ENCODE results near the gene ZNF346.
A peak's percentile ranks its signal among the peaks of the same experiment; 100 is the strongest.

ZNF346 gene

DNA sequence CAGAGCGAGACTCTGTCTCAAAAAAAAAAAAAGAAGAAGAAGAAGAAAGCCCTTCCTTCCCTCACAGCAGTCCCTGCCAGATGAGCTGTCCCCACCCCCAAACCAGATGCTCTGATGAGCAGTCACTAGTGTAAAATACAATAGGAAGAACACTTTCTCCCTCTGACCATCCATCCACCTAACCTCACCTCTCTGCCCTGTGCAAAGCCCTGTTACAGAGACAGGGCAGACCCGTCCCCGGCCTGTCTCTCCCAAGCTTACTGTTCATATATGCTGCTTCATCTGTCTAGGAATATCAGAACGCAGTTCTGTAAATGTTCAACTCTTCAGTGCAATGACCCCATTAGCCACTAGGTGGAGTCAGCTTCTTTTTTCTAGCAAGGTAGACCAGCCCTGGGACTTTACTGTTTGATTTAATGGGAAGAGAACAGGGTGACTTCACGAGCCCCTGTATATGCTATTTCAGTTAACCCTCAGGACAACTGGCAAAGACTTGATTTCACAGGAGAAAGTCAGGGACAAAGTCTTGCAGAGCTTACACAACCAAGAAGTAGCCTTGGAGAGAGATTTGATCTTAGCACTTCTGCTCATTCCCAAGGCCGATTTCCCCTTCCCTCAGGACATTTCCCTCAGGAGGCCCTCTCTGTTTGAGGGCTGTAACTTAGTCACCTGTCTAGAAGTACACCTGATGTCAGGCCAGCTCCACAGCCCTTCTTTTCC, 49.3 kb downstream of the ZNF346 start:
- peak; percentile 88 for FAIRE-seq

DNA sequence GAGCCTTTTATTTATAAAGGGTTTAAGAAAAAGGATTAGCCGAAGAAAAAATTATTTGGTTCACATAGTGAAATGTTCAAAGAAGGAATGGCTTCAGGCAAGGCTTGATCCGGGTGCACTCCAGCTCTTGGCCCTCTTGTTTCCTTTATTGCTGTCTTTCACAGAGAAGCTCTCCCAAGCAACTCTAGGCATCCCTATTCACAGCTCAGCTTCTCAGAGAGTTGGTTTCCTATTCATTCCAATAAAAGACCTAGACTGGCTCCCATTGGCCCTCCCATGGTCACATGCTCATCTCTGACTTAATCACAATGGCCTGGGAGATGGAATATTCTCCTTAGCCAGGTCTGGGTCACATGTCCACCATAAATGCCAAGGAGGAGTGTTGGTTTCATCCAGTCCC, 54.8 kb downstream of the ZNF346 start:
- FAIRE-seq, result no peak

DNA sequence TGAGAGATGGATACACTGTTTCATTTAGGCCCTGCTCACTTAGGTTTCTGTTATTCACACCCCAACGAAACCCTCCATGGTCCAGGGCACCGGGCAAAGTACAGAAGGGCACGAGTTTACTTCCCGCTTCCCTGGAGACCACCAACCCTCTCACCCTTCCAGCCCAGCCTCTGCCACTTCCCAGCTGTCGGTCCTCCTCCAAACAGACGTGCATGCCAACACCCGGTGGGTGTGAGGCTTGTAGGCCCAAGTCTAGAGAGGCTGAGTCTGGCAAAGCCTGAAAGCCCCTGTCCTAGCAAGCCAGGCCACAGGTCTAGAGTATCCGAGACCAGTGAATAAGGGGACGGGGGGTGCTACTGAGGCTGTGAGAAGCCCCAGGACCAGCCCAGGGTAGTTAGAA, 57.1 kb downstream of the ZNF346 start:
- FAIRE-seq, result no peak

DNA sequence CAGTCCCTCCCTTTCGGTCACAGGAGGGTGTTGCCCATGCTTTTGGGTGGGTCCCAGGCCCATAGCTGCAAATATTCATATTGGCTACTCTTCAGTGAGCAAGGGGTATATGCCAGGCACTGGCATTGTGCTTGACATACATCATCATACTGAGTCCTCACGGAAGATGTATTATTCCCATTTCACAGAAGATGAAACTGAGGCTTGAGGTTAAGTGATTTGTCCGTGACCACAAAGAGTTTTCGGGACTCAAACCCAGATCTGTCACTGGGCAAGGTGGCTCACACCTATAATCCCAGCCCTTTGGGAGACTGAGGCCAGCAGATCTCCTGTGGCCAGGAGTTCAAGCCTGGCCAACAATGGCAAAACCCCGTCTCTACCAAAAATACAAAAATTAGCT, 57.8 kb downstream of the ZNF346 start:
- no peak for FAIRE-seq

DNA sequence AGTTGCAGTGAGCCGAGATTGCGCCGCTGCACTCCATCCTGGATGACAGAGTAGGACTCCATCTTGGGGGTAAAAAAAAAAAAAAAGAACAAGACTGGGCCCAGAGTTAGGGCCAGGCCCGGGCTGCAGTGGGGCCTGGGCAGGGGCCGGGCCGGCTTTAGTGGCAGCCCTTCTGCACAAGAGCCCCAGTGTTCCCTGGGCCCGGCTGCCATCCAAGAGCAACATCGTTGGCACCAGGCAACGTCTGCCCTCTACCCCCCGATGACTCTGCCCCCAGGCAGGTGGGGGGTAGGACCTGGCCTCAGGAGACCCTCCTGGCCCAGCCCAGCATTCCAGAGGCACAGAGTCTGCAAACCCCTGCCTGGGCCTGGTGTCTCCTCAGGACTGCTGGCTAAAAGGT, 59.4 kb downstream of the ZNF346 start:
- FAIRE-seq, result no peak

DNA sequence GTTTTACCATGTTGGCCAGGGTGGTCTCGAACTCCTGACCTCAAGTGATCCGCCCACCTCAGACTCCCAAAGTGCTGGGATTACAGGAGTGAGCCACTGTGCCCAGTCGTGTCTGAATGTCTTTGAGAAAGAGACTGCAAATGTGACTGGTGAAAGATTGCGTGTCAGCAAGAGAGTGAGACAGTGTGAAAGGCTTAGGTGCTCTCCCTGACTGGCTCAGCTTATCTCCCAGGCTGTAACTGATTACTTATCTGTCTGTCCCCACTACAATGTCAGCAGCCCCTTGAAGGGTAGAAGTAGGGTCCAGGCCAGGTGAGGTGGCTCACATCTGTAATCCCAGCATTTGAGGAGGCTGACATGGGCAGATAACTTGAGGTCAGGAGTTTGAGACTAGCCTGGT, 60.9 kb downstream of the ZNF346 start:
- no peak for FAIRE-seq

DNA sequence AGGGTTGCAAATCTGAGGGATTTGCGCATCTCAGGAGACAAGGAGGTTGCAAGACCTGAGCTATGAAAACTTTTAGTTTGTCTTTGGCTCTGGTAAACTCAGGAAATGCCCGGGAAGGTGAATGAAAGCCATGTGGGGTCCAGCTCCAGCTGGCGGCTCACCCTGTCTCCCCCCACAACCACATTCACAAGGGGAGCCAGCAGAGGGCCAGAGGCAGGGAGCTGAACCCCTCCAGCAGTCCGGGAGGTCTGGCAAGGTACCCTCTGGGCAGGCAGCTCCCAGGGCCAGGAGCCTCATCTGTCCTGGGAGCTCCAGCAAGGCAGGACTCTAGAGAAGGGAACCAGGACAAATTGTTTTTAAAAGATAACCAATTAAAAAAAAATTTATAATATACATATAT, 61.7 kb downstream of the ZNF346 start:
- no peak for FAIRE-seq

DNA sequence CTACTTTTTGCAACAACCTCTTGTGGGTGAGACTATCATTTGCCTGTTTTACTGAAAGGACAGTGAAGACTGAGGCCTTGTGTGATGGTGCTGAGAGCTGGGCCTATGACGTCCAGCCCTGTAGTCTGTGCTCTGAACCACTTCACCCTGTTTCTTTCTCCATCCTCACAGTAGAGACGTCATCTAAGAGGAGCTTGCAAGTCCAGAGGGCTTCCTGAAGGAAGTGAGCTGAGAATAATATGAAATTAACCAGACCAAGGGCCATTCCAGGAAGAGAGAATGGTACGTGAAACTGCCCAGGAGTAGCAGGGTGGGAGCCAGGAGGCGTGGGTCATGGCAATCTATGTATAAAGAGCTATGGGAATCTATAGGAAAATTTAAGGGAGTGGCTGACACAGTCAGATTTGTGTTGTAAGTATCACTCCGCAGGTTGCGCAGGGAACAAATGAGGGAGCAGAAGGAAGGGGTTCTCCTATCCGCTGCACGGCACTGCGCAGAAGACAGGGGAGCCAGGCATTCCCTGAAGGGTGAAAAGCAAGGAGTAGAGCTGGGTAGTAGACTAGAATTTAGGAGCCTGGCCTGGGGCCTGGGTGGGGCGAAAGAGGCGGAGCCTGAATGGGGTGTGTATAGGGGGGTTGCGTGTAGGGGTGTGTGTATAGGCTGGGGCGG, 63.6 kb downstream of the ZNF346 start:
- no peak for FAIRE-seq

DNA sequence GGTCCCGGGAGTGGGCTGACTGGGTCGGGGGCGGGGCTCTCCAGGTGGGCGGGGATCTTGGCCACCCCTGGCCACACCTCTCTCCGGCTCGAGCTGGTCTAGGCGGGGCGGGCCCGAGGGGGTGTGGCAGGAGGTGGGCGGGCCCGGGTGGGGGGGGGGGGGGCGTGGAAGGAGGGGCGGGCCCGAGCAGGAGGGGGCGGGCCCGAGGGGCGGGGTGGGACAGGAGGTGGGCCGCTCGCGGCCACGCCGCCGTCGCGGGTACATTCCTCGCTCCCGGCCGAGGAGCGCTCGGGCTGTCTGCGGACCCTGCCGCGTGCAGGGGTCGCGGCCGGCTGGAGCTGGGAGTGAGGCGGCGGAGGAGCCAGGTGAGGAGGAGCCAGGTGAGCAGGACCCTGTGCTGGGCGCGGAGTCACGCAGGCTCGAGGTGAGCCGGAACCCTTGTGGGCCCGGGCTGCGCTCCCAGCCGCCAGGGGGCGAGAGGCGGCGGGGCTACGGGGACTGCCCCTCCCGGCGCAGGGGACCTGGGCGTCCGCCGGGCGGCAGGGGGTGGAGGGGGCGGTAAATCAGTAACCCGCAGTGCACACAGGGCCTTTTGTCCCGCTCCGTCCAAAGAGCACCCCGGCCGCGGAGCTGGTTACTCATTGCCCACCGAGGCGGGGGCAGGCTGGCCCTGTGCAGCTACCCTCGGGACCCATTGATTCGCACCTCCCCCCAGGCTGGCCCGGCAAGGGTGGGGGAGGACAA, 64.3 kb downstream of the ZNF346 start, which contains the start of gene FGFR4:
Gene FGFR4, plus strand, starts transcription at position 262 of the 744 bp plus-strand sequence. CDS start 2,688 bp downstream, outside the sequence.
- FAIRE-seq, result no peak

DNA sequence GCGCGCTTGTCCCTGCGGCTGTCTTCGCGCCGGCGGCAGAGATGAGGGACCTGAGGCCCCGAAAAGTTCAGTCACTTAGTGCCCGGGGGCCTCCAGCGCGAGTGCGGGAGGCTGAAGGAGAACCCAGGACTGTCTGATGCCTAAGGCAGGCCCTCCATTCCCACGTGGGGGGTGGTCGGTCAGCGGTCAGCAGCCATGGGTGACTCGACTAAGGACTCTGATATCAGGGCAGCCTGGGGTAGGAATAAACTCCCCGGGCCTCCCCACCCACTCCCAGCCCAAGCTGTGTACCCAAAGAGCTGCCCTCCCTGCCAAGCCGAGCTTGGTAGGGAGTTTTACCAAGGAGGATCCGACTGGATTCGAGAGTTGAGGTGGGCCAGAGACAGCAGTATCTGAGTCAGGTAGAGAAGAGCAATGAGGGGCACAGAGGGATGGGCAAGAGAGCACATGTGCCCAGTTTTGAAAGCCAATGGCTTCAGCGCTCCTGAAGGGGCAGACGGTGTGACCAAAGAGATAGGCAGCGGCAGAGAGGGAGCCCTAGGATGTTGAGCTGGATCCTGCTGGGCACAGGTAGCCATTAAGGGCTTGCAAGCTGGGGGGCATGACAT, 65.0 kb downstream of the ZNF346 start:
- FAIRE-seq, result no peak

DNA sequence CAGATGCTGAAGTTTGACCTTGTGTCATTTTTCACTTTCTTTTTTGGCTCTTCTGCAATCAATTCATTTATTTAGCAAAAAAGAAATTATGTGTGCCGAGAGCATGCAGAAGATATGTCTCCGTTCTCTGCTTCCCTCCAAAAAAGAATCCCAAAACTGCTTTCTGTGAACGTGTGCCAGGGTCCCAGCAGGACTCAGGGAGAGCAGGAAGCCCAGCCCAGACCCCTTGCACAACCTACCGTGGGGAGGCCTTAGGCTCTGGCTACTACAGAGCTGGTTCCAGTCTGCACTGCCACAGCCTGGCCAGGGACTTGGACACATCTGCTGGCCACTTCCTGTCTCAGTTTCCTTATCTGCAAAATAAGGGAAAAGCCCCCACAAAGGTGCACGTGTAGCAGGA, 66.6 kb downstream of the ZNF346 start:
- no peak for FAIRE-seq

DNA sequence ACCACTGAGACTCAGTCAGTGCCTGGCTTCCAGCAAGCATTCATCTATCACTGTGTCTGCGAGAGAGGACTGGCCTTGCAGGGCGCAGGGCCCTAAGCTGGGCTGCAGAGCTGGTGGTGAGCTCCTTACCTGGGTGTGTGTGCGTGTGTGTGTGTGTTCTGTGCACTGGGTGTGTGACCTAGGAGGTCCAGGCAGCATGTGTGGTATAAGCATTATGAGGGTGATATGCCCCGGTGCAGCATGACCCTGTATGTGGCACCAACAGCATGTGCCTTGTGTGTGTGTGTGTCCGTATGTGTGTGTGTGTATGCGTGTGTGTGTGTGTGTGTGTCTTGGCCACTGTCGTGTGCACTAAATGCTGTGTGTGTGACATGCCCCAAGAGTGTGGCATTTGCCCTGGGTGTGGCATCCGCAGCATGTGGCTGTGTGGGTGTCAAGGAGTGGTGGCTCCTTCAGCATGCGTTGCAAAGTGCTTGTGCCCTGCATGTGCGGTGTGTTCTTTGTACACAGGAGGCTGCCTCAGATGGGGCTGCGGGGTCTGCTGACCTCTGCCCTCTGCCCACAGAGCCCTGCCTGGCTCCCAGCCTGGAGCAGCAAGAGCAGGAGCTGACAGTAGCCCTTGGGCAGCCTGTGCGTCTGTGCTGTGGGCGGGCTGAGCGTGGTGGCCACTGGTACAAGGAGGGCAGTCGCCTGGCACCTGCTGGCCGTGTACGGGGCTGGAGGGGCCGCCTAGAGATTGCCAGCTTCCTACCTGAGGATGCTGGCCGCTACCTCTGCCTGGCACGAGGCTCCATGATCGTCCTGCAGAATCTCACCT, 67.5 kb downstream of the ZNF346 start:
- FAIRE-seq, result no peak

DNA sequence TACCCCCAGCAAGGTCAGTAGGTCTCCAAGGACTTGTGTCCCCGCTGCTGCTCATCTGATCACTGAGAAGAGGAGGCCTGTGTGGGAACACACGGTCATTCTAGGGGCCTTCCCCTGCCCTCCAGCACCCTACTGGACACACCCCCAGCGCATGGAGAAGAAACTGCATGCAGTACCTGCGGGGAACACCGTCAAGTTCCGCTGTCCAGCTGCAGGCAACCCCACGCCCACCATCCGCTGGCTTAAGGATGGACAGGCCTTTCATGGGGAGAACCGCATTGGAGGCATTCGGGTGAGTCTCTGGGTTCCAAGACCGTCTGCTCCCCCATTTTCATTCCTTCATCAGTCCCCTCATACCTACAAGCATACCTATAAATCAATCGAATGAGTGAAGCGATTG, 68.3 kb downstream of the ZNF346 start:
- no peak for FAIRE-seq

DNA sequence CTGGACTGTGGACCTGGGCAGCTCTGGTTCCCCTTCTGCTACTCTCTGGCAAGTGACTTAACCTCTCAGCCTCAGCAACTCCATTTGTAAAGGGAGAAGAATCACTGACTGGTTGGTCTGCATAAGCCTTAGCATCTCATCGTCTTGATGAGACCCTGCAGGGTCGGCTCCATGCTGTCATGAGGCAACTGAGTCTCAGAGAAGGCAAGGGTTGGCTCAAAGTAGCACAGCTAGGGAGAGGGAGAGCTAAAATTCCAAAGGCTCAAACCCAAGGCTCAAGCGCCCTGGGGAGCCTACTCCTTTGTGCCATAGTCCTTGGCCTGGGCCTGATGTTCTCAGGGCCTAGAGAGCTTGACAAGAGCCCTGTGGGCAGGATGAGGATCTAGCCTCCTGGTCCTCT, 68.7 kb downstream of the ZNF346 start:
- FAIRE-seq, result no peak

DNA sequence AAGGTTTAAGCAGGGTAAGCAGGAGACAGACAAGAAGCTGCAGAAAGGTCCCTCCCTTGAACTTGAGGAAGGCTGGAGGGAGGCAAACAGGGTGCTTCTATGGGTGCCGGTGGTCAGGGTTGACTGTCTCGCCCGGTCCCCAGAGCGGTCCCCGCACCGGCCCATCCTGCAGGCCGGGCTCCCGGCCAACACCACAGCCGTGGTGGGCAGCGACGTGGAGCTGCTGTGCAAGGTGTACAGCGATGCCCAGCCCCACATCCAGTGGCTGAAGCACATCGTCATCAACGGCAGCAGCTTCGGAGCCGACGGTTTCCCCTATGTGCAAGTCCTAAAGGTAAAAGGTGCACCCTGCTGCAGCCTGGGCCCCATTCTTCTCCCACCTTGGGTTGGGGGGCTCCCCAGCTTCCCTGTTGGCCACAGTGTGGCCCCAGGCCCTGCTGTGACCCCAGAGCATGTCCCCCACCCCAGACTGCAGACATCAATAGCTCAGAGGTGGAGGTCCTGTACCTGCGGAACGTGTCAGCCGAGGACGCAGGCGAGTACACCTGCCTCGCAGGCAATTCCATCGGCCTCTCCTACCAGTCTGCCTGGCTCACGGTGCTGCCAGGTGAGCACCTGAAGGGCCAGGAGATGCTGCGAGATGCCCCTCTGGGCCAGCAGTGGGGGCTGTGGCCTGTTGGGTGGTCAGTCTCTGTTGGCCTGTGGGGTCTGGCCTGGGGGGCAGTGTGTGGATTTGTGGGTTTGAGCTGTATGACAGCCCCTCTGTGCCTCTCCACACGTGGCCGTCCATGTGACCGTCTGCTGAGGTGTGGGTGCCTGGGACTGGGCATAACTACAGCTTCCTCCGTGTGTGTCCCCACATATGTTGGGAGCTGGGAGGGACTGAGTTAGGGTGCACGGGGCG, 69.9 kb downstream of the ZNF346 start:
- no peak for FAIRE-seq

DNA sequence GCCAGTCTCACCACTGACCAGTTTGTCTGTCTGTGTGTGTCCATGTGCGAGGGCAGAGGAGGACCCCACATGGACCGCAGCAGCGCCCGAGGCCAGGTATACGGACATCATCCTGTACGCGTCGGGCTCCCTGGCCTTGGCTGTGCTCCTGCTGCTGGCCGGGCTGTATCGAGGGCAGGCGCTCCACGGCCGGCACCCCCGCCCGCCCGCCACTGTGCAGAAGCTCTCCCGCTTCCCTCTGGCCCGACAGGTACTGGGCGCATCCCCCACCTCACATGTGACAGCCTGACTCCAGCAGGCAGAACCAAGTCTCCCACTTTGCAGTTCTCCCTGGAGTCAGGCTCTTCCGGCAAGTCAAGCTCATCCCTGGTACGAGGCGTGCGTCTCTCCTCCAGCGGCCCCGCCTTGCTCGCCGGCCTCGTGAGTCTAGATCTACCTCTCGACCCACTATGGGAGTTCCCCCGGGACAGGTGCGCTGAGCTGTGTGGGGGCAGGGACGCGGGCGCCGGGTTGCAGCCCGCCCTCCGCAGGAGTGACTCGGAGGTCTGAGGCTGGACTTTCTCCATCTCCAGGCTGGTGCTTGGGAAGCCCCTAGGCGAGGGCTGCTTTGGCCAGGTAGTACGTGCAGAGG, 70.7 kb downstream of the ZNF346 start:
- FAIRE-seq, result no peak

DNA sequence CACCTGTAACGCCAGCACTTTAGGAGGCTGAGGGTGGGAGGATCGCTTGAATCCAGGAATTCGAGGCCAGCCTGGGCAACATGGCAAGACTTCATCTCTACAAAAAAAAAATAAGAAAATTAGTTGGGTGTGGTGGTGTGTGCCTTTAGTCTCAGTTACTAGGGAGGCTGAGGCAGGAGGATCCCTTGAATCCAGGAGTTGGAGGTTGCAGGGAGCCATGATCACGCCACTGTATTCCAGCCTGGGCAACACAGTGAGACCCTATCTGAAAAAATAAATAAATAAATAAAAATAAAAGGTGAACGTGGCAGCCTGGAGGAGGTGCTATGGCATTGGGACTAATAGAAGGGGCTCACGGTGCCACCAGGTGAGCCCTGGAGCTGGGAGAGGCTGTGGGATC, 71.3 kb downstream of the ZNF346 start:
- no peak for FAIRE-seq

DNA sequence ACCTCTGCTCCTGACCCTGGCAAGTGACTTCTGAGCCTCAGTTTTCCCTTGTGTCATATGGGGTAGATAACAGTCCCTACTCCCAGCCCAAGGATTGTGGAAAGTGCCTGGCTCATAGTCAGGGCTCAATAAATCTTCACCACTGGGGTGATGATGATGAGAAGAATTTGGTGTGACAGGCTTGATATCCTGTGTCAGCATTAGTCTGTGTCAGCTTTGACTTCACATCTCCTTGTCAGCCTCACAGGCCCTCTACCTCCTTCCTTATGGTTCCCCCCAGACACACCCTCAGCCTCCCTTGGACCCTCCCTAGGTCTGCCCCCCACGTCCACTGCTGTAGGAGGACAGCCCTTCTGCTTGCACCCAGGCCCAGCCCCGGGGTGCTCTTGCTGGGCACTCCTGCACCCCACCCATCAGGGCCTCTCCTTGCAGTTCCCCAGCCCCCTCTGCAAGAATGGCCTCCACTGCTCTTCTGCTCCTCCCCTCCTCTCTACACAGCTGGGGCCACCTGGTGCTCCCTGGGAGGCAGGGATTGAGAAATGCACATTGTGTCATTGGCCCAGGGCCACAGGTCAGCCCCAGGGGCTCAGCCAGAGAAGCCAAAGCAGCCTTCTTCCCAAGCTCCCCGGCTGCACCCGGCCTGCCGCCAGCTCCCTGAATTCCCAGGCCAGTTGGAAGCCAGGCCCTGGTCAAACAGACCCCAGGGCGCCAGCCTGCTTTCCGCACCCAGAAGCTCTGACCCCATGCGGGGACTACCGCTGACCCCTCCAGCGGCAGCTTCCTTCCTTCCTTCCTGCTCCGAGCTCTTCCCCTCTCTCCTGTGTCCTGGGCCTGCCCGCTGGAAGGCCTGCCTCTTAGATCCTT, 72.0 kb downstream of the ZNF346 start:
- no peak for FAIRE-seq

DNA sequence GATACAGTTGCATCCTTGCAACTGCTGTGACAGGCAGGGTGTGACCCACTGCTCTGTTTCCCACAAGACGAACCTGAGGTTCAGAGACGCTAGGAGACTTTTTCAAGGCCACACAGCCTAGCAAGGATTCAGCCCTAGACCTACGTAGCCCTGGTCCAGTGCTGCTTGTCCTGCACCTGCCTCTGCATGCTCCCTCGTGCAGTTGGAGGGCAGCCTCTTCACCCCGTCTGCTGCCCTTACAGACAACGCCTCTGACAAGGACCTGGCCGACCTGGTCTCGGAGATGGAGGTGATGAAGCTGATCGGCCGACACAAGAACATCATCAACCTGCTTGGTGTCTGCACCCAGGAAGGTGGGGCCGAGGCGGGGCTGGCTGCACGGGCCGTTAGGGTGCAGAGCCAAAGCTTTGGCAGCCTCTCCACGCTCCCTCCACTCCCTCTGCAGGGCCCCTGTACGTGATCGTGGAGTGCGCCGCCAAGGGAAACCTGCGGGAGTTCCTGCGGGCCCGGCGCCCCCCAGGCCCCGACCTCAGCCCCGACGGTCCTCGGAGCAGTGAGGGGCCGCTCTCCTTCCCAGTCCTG, 72.7 kb downstream of the ZNF346 start:
- no peak for FAIRE-seq
